Nephron (organoid): ENCODE measurements around the gene MRS2.

Experiments used
- H3K27ac Mint-ChIP-seq, 3 experiments: 2 replicates each; pipeline ENCODE4 v1.8.0; 2020; ENCODE audit warnings: mixed read lengths in 3 of 3, mild to moderate bottlenecking in 2 of 3, moderate library complexity in 1 of 3
- H3K27me3 Mint-ChIP-seq: 2 replicates; pipeline ENCODE4 v1.8.0; 2021; ENCODE audit warnings: low read depth, mild to moderate bottlenecking, moderate library complexity, mixed read lengths
- H3K36me3 Mint-ChIP-seq: 2 replicates; pipeline ENCODE4 v1.8.0; 2020; ENCODE audit warnings: low read depth, mixed read lengths
- H3K4me1 Mint-ChIP-seq: 2 replicates; pipeline ENCODE4 v1.8.0; 2020; ENCODE audit warnings: mixed read lengths
- H3K4me3 Mint-ChIP-seq, 3 experiments: 2 replicates each; pipeline ENCODE4 v1.8.0; 2020; ENCODE audit warnings: mild to moderate bottlenecking in 3 of 3, mixed read lengths in 3 of 3, moderate library complexity in 2 of 3
- H3K9me3 Mint-ChIP-seq: 2 replicates; pipeline ENCODE4 v1.8.0; 2020; ENCODE audit warnings: mixed read lengths
- TF ChIP-seq, protein P1 (sequence below), 3 experiments: fragments of 200-600 bp; sonication (generic); IDR thresholded peaks; one replicate each; pipeline ENCODE4 v1.5.0; 2021; ENCODE audit warnings: antibody characterized with exemption in 3 of 3; ENCODE audit not compliant: unreplicated experiment in 3 of 3

MRS2 gene

DNA sequence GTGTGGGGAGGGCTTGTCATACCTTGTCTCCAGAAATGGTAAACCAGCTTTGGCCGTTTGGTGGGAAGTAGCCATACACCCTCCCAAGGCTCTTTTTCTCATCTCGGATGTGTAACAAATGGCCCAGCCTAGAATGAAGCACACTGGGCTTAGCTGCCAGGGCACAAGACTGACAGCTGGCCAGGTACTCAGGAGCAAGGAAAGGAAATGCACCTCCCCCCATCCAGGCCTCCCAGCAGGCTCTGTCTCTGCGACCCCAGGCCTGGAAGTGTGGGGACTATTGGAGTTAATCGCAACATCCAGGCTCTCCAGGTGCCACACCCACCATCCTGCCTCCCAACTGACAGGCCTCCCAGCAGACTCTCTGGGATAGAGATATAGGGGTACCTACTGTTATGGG, 43.0 kb downstream of the MRS2 start:
- H3K27me3 Mint-ChIP-seq, result peaks cover 4% of the 10 kb centered on the region
- no peak overlapping the region for H3K27ac Mint-ChIP-seq
- no peak overlapping the region for H3K4me3 Mint-ChIP-seq
- no peaks in the 10 kb centered on the region for H3K9me3 Mint-ChIP-seq
- no peaks in the 10 kb centered on the region for H3K36me3 Mint-ChIP-seq
- TF ChIP-seq, protein P1, sequence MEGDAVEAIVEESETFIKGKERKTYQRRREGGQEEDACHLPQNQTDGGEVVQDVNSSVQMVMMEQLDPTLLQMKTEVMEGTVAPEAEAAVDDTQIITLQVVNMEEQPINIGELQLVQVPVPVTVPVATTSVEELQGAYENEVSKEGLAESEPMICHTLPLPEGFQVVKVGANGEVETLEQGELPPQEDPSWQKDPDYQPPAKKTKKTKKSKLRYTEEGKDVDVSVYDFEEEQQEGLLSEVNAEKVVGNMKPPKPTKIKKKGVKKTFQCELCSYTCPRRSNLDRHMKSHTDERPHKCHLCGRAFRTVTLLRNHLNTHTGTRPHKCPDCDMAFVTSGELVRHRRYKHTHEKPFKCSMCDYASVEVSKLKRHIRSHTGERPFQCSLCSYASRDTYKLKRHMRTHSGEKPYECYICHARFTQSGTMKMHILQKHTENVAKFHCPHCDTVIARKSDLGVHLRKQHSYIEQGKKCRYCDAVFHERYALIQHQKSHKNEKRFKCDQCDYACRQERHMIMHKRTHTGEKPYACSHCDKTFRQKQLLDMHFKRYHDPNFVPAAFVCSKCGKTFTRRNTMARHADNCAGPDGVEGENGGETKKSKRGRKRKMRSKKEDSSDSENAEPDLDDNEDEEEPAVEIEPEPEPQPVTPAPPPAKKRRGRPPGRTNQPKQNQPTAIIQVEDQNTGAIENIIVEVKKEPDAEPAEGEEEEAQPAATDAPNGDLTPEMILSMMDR (IDR thresholded peaks at IDR 0.05; ENCODE audit: unreplicated experiment in 3 of 3), result no peak
- no peaks in the 10 kb centered on the region for H3K4me1 Mint-ChIP-seq

DNA sequence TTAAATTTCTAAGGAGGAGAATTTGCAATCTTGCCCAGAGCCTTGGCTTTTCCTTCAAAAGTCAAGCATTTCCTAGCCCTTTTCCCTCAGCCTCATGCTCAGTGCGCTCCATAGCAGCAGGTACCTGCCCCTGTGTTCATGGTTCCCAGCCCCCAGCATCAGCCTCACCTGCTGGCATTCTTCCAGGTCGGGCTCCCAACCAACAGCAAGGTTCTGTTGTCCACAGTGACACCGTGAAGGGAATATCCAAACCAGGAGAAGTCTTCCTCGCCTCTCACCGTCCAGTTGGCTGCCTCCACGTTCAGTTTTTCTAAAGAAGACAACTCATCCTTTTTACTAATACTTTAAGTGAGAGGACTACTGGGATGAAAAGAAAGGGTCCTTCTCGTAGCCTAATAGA, 43.9 kb downstream of the MRS2 start:
- Mint-ChIP-seq H3K36me3 (no peaks in the 10 kb centered on the region), H3K9me3 (no peaks in the 10 kb centered on the region)
- TF ChIP-seq, protein P1 (IDR thresholded peaks at IDR 0.05; ENCODE audit: unreplicated experiment in 3 of 3), result no peak

DNA sequence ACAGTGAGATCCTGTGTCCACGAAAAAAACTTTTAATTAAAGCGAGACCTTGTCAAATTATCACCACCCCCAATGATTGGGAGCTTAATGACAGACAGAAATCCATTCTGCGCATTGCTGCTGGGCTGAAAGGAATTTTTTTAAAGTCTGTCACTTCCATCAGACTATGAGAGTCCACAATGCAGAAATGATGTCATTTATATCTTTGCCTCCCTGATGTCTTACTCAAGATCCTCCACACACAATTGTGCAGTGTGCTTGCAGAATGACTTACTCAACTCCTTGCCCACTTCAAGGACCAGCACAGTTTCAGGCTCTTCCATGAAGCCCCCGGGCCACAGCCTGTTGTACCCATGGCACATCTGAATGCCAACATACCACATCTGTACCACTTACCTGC, 45.7 kb downstream of the MRS2 start:
- Mint-ChIP-seq H3K27me3 (peaks cover 4% of the 10 kb centered on the region), H3K9me3 (no peaks in the 10 kb centered on the region), H3K4me1 (no peaks in the 10 kb centered on the region), H3K36me3 (no peaks in the 10 kb centered on the region), H3K27ac (no peak overlapping the region), H3K4me3 (no peak overlapping the region)
- TF ChIP-seq, protein P1 (IDR thresholded peaks at IDR 0.05; ENCODE audit: unreplicated experiment in 3 of 3), result no peak

More for the DNA sequence above, 43.9 kb downstream of the MRS2 start:
- Mint-ChIP-seq H3K27me3 (peaks cover 4% of the 10 kb centered on the region), H3K4me3 (no peak overlapping the region), H3K4me1 (no peaks in the 10 kb centered on the region), H3K27ac (no peak overlapping the region)

DNA sequence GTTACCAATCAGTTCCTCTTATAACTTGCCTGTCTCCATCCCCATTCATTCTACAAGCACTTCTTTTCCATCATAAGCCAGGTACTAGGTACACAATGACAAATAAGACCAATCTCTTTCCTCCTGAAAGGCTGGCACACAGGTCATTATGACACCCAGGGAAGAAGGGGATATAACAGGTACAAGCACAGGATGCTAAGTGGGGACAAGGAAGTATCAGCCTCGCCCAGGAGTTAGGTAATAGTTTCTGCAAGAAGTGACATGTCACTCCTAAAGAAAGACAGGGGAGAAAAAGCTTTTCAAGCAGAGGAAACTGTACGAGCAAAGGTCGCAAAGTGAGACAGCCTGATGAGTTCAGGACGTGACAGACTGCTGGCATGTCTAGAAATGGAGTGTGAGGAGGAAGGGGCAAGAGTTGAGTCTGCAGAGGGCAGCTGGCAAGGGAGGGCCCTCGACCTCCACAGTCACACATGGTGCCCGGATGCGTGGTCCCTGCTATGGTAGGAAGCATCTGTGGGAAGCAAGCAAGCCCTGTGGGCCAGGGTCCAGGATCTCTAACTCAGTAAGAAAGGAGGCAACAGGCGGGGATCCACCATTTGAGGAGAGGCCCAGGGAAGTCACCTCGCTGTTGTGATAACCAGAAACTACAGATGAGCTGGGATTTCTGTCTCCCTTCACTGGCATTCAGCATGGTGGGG, 46.2 kb downstream of the MRS2 start:
- Mint-ChIP-seq H3K27ac (peak overlapping the region in 1 of 3 experiments; percentile 17), H3K4me1 (no peaks in the 10 kb centered on the region)

DNA sequence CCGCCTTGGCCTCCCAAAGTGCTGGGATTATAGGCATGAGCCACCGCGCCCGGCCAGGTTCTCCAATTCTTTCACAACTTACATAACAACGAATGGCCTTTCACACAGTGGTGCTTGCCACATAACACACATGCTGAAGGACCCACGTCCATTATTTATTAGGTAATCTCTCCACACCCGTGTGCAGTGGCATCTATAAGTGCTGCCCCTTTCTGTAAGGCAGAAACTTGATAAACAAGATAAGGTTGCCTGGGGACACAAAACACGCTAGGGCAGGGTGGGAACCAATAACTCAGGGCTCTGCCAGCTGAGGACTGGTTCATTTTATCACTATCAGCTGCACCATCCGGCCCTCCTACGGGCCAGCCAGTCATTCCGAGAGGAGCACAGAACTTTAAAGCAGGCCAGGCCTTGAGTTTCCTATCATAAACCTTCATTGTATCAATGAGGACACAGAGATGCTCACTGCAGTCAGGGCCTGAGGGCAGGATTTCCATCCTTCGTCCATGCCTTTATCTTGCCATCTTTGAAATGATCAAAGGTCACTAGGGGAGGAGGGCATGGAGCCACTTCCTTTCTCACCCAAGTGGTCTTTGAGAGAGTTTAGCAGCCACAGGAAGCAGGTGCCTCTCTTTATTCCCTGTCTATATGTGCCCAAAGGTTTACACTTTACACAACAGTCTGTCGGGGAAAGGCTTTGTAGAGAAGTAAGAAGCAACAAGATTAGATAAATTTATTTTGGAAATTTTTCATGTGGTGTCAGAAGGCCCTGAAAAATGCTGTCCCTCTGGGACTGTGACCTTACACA, 49.0 kb downstream of the MRS2 start:
- H3K4me3 Mint-ChIP-seq, result no peak overlapping the region
- H3K9me3 Mint-ChIP-seq, result no peaks in the 10 kb centered on the region
- H3K27ac Mint-ChIP-seq, result no peak overlapping the region
- no peaks in the 10 kb centered on the region for H3K4me1 Mint-ChIP-seq
- no peaks in the 10 kb centered on the region for H3K36me3 Mint-ChIP-seq
- peaks cover under 1% of the 10 kb centered on the region for H3K27me3 Mint-ChIP-seq
- TF ChIP-seq, protein P1 (IDR thresholded peaks at IDR 0.05; ENCODE audit: unreplicated experiment in 3 of 3), result no peak

More for the DNA sequence above, 46.2 kb downstream of the MRS2 start:
- no peaks in the 10 kb centered on the region for H3K9me3 Mint-ChIP-seq
- TF ChIP-seq, protein P1 (IDR thresholded peaks at IDR 0.05; ENCODE audit: unreplicated experiment in 3 of 3), result no peak
- peaks cover 4% of the 10 kb centered on the region for H3K27me3 Mint-ChIP-seq
- no peak overlapping the region for H3K4me3 Mint-ChIP-seq
- H3K36me3 Mint-ChIP-seq, result no peaks in the 10 kb centered on the region
